Measurements from ENCODE around the gene GPR42.
"Not testable (repeated sequence)": the region's sequence is repeated elsewhere in the genome, so short reads cannot be mapped to it uniquely, and the experiment has no call there.

The GPR42 gene

GRCh38 chr19:35347171-35347929, 23.5 kb upstream of the GPR42 start, which contains the start of gene FFAR1:
TSS of gene FFAR1 (plus strand) at chr19:35347902. CDS start at chr19:35351552, 3,650 bp downstream.
- DNase-seq (ENCODE audit: low read depth in 2 of 2), result no peak

- DNase-seq (ENCODE audit: low read depth in 2 of 2), result no peak
Measured at GRCh38 chr19:35347930-35348298, 23.0 kb upstream of the GPR42 start.

- no peak for DNase-seq (ENCODE audit: low read depth in 2 of 2)
Measured at GRCh38 chr19:35348911-35349611, 21.8 kb upstream of the GPR42 start.

- DNase-seq (ENCODE audit: low read depth in 2 of 2), result no peak
Measured at GRCh38 chr19:35349614-35350521, 21.0 kb upstream of the GPR42 start.

GRCh38 chr19:35350591-35350990, 20.3 kb upstream of the GPR42 start:
- no peak for DNase-seq (ENCODE audit: low read depth in 2 of 2)

GRCh38 chr19:35351411-35352176, 19.3 kb upstream of the GPR42 start:
- no peak for DNase-seq (ENCODE audit: low read depth in 2 of 2)

- no peak for DNase-seq (ENCODE audit: low read depth in 2 of 2)
Measured at GRCh38 chr19:35352177-35352447, 18.8 kb upstream of the GPR42 start.

GRCh38 chr19:35352448-35353304, 18.2 kb upstream of the GPR42 start:
- peak; percentile 24 to 46 for DNase-seq (ENCODE audit: low read depth in 2 of 2)

- no peak for DNase-seq (ENCODE audit: low read depth in 2 of 2)
Measured at GRCh38 chr19:35353635-35354034, 17.2 kb upstream of the GPR42 start.

GRCh38 chr19:35354898-35355297, 16.0 kb upstream of the GPR42 start:
- DNase-seq (ENCODE audit: low read depth in 2 of 2), result no peak

GRCh38 chr19:35355791-35356460, 14.9 kb upstream of the GPR42 start:
- no peak for DNase-seq (ENCODE audit: low read depth in 2 of 2)

GRCh38 chr19:35357867-35358573, 12.8 kb upstream of the GPR42 start, which contains the start of gene FFAR3:
TSS of gene FFAR3 (plus strand) at chr19:35358460. CDS start at chr19:35358891, 431 bp downstream.
- no peak for DNase-seq (ENCODE audit: low read depth in 2 of 2)

- DNase-seq (ENCODE audit: low read depth in 2 of 2), result not testable (repeated sequence)
Measured at GRCh38 chr19:35358834-35359233, 12.0 kb upstream of the GPR42 start.

- DNase-seq (ENCODE audit: low read depth in 2 of 2), result not testable (repeated sequence)
Measured at GRCh38 chr19:35359395-35359794, 11.5 kb upstream of the GPR42 start.

- not testable (repeated sequence) for DNase-seq (ENCODE audit: low read depth in 2 of 2)
Measured at GRCh38 chr19:35360081-35360480, 10.8 kb upstream of the GPR42 start.

- no peak for DNase-seq (ENCODE audit: low read depth in 2 of 2)
Measured at GRCh38 chr19:35360880-35361420, 9.9 kb upstream of the GPR42 start.

- no peak for DNase-seq (ENCODE audit: low read depth in 2 of 2)
Measured at GRCh38 chr19:35362261-35363000, 8.4 kb upstream of the GPR42 start.

- DNase-seq (ENCODE audit: low read depth in 2 of 2), result no peak
Measured at GRCh38 chr19:35363001-35363590, 7.8 kb upstream of the GPR42 start.
